ENCODE data around the gene NUP210. TPM values are rescaled to one million over a fixed set of nuclear protein-coding genes. Genes with fewer than 3 reads are reported as not detected.

NUP210 gene
- total RNA-seq, 2 experiments from 2014 or later, result 148 TPM

DNA sequence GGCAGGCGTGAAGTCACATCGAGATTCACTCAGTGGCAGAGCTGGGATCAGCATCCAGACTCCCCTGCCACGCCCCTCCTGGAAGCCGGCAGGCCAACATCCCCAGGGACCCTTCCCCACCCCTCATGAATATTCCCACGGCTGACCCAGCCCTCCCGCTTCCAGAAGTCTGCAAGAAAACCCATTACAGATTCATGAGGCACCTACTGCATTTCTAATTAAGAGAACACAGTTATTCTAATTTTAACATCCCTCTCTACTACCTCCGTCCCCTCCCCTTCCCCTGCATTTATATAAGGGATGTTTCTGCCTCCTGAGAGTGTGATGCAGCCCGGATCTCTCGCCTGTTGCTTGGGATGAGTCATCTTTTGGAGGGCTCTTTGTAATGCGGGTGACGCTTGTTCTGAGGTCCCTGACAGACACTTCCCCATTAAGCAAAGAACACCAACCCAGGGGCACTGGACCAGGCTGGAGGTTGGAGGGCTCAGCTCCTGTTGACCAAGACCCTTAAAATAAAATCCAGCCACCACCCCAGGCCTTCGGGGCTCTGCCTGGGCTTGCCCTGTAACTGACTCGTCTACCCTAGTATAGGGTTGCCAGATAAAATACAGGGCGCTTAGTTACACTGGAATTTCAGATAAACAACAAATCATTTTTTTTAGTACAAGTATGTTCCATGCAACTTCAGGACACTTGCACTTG is 118.7 kb downstream of the NUP210 start:
- CTCF ChIA-PET, result no interaction called here
- intact Hi-C loops (cut with micrococcal nuclease), result loop anchor here (5.0 kb wide), 1 partner anchor 209 kb away; no protein-coding TSS in a partner anchor
- Mint-ChIP-seq H3K27ac (no peak overlapping the region), H3K4me3 (no peak overlapping the region), H3K36me3 (ENCODE audit: low read depth) (no peaks in the 10 kb centered on the region), H3K27me3 (ENCODE audit: low read depth) (peaks cover 7% of the 10 kb centered on the region), H3K4me1 (ENCODE audit: low read depth) (peaks cover 7% of the 10 kb centered on the region), H3K9me3 (no peaks in the 10 kb centered on the region)
- DNase-seq, result peak; percentile 61

DNA sequence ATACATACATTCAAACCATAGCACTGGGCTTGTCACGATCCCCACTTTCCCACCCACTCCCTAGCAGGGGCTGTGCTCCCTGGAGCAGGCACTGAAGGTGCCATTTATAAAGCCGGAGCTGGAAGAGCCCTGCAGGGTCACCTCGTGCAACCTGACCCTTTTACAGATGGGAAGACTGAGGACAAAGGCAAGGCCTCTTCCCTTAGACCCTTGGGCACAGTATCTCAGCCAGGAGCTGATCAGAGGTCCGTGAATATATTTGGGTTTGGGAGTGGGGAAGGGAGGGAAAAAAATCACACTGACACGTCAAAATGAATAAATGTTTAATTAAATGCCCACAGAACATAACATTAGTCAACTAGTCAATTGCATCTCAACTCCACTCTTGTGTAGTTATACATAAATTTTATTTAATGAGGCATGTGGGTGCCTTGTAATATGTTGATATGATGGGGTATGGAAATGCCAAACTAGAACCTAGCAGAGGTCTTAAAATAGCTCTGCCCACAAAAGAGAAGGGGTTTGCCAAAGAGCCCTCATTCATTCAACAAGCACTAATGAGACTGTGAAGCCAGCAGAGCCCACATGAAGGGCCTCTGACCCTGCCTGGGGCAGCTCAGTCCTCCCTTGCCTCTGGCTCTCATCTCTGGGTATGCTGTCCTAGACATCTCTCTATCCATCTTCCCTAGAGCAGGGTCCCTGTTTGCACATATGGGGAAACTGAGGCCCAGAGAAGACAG is 119.4 kb downstream of the NUP210 start:
- Mint-ChIP-seq H3K4me1 (ENCODE audit: low read depth) (peaks cover 10% of the 10 kb centered on the region), H3K4me3 (no peak overlapping the region), H3K36me3 (ENCODE audit: low read depth) (no peaks in the 10 kb centered on the region), H3K27me3 (ENCODE audit: low read depth) (peaks cover 9% of the 10 kb centered on the region), H3K27ac (no peak overlapping the region), H3K9me3 (no peaks in the 10 kb centered on the region)
- DNase-seq, result no peak
- intact Hi-C loops (cut with micrococcal nuclease), result loop anchor here (5.0 kb wide), 1 partner anchor 208 kb away; no protein-coding TSS in a partner anchor
- CTCF ChIA-PET, result interaction anchor here (0.6 kb wide), 1 partner anchor 102 kb away, joined by 5 read pairs; no protein-coding TSS in a partner anchor

DNA sequence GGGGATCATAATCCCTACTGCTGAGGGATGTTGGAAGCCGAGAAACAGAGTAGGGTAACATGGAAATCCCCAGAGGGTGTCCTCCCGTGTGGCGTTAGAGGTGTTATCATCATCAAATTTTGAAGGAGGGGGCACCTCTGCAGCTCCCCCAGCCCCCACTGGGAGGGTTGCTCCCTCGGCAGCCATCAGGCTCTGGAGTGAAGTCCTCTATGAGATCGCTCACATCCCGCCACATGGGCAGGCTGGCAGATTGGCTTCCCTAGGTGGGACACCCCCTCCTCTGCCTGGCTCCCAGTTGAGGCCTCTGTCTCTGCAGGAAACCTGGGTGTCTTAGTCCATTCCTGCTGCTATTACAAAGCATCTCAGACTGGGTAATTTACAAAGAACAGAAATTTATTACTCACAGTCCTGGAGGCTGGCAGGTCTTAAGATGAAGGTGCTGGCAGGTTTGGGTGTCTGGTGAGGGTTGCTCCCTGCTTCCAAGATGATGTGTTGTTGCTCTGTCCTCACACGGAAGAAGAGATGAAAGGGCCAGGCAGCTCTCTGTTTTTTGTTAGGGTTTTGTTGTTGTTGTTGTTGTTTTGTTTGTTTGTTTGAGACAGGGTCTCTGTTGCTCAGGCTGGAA is 120.5 kb downstream of the NUP210 start:
- DNase-seq, result no peak
- Mint-ChIP-seq H3K27me3 (ENCODE audit: low read depth) (peaks cover 10% of the 10 kb centered on the region), H3K36me3 (ENCODE audit: low read depth) (no peaks in the 10 kb centered on the region), H3K9me3 (no peaks in the 10 kb centered on the region), H3K27ac (no peak overlapping the region), H3K4me3 (no peak overlapping the region), H3K4me1 (ENCODE audit: low read depth) (peaks cover 10% of the 10 kb centered on the region)
- intact Hi-C loops (cut with micrococcal nuclease), result loop anchor here (5.0 kb wide), 1 partner anchor 207 kb away; no protein-coding TSS in a partner anchor
- CTCF ChIA-PET, result no interaction called here

DNA sequence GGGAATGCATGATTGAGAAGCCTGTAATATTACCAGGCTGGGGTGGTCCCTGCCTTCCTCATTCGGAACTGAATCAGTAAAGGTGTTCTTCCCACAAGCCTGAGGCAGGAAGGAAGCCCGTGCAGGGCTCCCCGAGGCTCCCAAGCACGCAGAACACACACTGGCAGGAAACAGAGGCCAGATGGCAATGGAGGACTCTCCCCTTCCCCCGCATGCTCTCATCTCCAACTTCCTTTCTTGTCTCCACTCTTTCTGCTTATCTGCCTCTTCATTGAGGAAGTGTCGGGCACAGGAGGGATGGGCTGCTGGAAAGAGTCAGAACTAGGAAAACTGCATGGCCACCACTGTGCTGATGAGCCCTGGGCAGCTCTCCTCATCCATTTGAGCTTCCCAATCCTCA is 123.5 kb downstream of the NUP210 start:
- Mint-ChIP-seq H3K4me3 (no peak overlapping the region), H3K9me3 (no peaks in the 10 kb centered on the region), H3K36me3 (ENCODE audit: low read depth) (no peaks in the 10 kb centered on the region), H3K27ac (no peak overlapping the region), H3K27me3 (ENCODE audit: low read depth) (peaks cover 10% of the 10 kb centered on the region), H3K4me1 (ENCODE audit: low read depth) (peaks cover 10% of the 10 kb centered on the region)
- peak; percentile 21 for DNase-seq
- intact Hi-C loops (cut with micrococcal nuclease), result no loop called here
- CTCF ChIA-PET, result interaction anchor here (0.6 to 1.2 kb wide), 3 partner anchors 47 to 165 kb away, joined by 3 to 4 read pairs (median 3); no protein-coding TSS in a partner anchor

DNA sequence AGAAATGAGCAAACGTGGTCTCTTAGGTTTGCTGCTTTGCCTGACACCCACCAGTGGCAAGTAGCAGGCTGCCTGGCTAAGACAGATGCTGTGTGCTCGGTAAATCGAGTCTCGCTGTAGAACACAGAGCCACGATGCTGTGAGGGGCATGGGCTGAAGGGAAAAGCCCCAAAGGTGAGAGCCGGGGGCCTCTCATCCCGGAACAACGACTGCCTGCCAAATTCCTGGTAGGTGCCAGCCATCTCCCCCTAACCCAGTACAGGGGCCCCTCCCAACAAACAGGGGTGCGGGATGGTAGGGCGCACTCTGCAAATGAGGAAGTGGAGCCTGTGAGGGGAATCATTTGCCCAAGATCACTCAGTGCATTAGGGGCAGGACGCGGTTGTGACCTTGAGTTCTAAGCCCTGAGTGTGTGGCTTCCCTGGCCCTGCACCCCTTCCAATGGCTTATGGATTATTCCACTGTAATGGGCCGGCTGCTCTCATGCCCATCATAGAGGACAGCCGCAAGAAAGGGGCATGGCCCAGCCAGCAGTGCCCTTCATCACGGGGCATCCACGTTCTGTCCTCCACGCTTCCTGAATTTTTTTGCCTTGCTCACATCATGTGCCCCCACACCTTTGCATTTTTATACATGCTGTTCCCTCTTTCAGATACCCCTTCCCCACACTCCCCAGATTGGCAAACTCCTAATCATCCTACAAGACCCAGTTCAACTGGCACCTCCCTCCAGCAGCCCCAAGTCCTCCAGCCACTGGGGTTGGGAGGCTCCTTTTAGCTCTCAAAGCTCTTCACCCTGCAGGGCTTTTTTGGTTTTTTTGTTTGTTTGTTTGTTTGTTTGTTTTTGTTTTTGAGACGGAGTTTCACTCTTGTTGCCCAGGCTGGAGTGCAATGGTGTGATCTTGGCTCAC is 125.4 kb downstream of the NUP210 start:
- H3K4me1 Mint-ChIP-seq (ENCODE audit: low read depth), result peaks cover 7% of the 10 kb centered on the region
- peaks cover 10% of the 10 kb centered on the region for H3K27me3 Mint-ChIP-seq (ENCODE audit: low read depth)
- CTCF ChIA-PET, result no interaction called here
- no peaks in the 10 kb centered on the region for H3K9me3 Mint-ChIP-seq
- intact Hi-C loops (cut with micrococcal nuclease), result no loop called here
- H3K4me3 Mint-ChIP-seq, result no peak overlapping the region
- no peaks in the 10 kb centered on the region for H3K36me3 Mint-ChIP-seq (ENCODE audit: low read depth)
- DNase-seq, result no peak
- H3K27ac Mint-ChIP-seq, result no peak overlapping the region

DNA sequence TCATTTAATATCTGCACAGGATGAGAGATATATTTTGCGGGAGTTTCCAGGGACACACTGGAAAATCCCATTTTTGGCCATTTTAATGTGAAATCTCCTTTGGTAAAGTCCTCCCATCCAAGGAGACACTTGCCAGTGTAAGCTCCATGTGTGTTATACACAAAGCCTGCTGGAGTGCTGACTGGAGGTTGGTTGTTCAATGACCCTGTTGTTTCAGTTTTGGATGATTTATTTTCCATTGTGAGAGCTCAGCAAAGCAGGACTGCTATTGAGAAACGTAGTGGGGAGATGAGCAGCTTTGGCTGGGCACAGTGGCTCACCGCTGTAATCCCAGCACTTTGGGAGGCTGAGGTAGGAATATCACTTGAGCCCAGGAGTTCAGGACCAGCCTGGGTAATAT is 127.7 kb downstream of the NUP210 start:
- H3K27me3 Mint-ChIP-seq (ENCODE audit: low read depth), result peaks cover 10% of the 10 kb centered on the region
- H3K4me3 Mint-ChIP-seq, result no peak overlapping the region
- DNase-seq, result no peak
- peaks cover 7% of the 10 kb centered on the region for H3K4me1 Mint-ChIP-seq (ENCODE audit: low read depth)
- H3K27ac Mint-ChIP-seq, result no peak overlapping the region
- H3K9me3 Mint-ChIP-seq, result no peaks in the 10 kb centered on the region
- intact Hi-C loops (cut with micrococcal nuclease), result no loop called here
- no peaks in the 10 kb centered on the region for H3K36me3 Mint-ChIP-seq (ENCODE audit: low read depth)
- CTCF ChIA-PET, result interaction anchor here (1.6 kb wide), 1 partner anchor 8 kb away, joined by 7 read pairs; no protein-coding TSS in a partner anchor

DNA sequence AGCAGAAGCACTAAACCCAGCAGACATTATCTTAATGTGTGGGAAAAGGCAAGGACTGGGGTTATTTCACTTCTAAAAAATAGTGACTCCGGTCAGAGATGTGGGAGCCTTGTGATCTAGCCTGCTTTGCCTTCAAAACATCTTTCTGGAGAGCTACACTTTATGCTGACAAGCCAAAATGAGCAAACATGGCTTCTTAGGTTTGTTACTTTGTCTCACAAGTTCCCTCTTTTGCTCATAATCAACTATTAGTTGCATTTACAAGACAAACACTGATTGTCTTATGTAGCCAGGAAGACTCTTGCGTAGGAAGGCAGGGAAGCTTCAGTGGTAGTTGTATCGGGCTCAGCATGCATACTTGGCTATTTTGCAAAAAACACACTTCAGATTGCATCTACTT is 129.2 kb downstream of the NUP210 start:
- H3K27me3 Mint-ChIP-seq (ENCODE audit: low read depth), result peaks cover 11% of the 10 kb centered on the region
- H3K4me3 Mint-ChIP-seq, result no peak overlapping the region
- no peaks in the 10 kb centered on the region for H3K9me3 Mint-ChIP-seq
- H3K4me1 Mint-ChIP-seq (ENCODE audit: low read depth), result no peaks in the 10 kb centered on the region
- no peak overlapping the region for H3K27ac Mint-ChIP-seq
- CTCF ChIA-PET, result no interaction called here
- no peak for DNase-seq
- H3K36me3 Mint-ChIP-seq (ENCODE audit: low read depth), result no peaks in the 10 kb centered on the region
- intact Hi-C loops (cut with micrococcal nuclease), result no loop called here

DNA sequence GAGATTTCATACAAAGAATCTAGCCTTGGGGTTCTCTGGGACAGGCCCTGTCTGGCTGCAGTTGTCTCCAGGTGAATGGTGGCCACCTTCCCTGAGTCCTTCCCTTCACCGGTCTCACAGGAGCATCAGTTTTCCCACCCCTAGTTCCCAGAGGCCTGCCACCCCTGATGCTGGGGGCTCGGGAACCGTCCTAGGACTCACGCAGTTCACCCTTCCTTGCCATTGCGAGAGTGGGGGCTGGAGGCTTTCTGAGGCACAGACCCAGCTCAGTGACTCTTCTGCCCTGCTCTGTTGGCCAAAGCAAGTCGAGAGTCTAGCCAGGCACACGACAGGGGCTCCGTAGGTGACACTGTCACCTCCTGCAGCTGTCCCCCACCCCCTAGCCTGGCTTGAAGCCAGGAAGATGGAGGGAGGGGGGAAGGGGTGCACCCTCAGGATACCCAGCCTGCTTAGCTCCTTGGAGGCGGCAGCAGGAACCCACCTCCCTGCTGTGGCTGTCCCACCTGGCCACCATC is 130.3 kb downstream of the NUP210 start:
- Mint-ChIP-seq H3K4me1 (ENCODE audit: low read depth) (no peaks in the 10 kb centered on the region), H3K36me3 (ENCODE audit: low read depth) (no peaks in the 10 kb centered on the region), H3K27me3 (ENCODE audit: low read depth) (peaks cover 12% of the 10 kb centered on the region), H3K9me3 (no peaks in the 10 kb centered on the region), H3K4me3 (no peak overlapping the region), H3K27ac (no peak overlapping the region)
- intact Hi-C loops (cut with micrococcal nuclease), result no loop called here
- DNase-seq, result no peak
- CTCF ChIA-PET, result interaction anchor here (0.7 kb wide), 1 partner anchor 188 kb away, joined by 3 read pairs; no protein-coding TSS in a partner anchor

DNA sequence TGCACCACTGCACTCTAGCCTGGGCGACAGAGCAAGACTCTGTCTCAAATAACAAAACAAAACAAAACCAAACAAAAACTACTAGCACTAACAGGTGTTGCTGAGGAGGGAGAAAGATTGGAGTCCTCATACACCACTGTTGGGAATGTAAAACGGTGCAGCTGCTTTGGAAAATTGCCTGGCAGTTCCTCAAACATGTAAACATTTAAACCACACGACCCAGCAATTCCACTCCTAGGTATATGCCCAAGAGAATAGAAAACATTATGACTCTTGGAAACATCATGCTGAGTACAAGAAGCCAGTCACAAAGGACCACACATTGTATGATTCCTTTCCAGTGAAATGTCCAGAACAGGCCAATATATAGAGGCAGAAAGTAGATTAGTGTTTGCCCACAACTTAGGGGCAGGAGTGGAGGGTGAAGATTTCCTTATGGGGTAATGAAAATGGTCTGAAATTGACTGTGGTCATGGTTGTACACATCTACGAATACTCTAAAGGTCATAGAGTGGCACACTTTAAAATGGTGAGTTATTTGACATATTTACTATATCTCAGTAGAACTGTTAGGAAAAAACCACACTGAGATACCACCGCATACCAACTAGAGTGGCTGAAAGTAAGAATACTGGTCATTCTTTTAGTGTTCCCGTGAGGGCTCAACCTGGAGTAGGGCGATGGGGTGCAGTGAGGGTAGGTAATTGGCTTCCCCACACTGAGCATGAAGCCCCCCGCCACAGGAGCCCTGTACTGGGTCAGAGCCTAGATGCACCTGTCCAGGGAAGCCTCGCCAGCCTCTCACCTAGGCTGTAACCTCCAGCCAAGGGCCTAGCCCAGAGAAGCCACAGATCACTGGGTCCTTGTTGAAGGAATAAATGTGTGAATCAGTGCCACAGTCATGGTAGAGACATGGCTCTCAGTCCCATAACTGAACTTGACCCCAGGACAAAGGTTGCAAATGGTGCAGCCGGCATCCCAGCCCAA is 131.1 kb downstream of the NUP210 start:
- peaks cover 7% of the 10 kb centered on the region for H3K36me3 Mint-ChIP-seq (ENCODE audit: low read depth)
- no peak overlapping the region for H3K27ac Mint-ChIP-seq
- peaks cover 6% of the 10 kb centered on the region for H3K9me3 Mint-ChIP-seq
- CTCF ChIA-PET, result no interaction called here
- no peaks in the 10 kb centered on the region for H3K4me1 Mint-ChIP-seq (ENCODE audit: low read depth)
- DNase-seq, result no peak
- no peak overlapping the region for H3K4me3 Mint-ChIP-seq
- intact Hi-C loops (cut with micrococcal nuclease), result no loop called here
- peaks cover 20% of the 10 kb centered on the region for H3K27me3 Mint-ChIP-seq (ENCODE audit: low read depth)

DNA sequence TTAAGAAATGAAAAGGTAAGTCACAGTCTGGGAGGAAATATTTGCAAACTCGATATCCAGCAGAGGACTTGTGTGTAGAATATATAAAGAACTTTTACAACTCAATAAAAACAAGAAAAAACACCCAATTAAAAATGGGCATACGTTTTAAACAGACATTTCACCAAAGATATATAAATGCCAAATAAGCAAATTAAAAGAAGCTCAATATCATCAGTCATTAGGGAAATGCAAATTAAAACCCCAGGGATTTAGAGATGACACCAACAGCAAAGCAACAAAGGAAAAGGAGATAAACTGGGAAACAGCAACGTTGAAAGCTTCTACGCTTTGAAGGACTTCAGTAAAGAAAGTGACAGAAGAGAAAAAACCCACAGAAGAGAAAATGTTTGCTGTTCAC is 132.3 kb downstream of the NUP210 start:
- CTCF ChIA-PET, result interaction anchor here (1.7 kb wide), 1 partner anchor 196 kb away, joined by 6 read pairs; no protein-coding TSS in a partner anchor
- Mint-ChIP-seq H3K27ac (no peak overlapping the region), H3K4me3 (no peak overlapping the region), H3K27me3 (ENCODE audit: low read depth) (peaks cover 29% of the 10 kb centered on the region), H3K4me1 (ENCODE audit: low read depth) (peaks cover 2% of the 10 kb centered on the region), H3K36me3 (ENCODE audit: low read depth) (peaks cover 10% of the 10 kb centered on the region), H3K9me3 (peaks cover 10% of the 10 kb centered on the region)
- no peak for DNase-seq
- intact Hi-C loops (cut with micrococcal nuclease), result no loop called here

DNA sequence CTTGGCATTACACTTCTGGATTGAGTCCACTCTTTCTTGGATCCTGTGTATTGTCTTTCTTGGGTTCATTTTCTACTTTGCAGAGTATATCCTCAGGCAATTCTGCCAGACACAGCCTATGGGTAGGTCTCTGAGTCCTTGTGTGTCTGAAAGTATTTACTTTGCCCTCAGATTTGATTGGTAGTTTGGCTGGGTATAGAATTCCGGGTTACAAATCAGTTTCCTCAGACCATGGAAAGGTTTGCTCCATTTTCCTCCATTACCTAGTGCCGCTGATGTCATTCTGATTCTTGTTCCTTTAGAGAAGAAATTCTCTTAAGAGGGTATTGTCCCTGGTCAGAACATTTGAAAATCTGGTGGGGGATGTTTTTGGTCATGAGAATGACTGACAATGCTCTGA is 133.2 kb downstream of the NUP210 start:
- no peak for DNase-seq
- intact Hi-C loops (cut with micrococcal nuclease), result no loop called here
- Mint-ChIP-seq H3K4me3 (no peak overlapping the region), H3K27me3 (ENCODE audit: low read depth) (peaks cover 30% of the 10 kb centered on the region), H3K9me3 (peaks cover 10% of the 10 kb centered on the region), H3K36me3 (ENCODE audit: low read depth) (peaks cover 10% of the 10 kb centered on the region), H3K4me1 (ENCODE audit: low read depth) (peaks cover 2% of the 10 kb centered on the region), H3K27ac (no peak overlapping the region)
- CTCF ChIA-PET, result interaction anchor here (1.7 kb wide), 1 partner anchor 195 kb away, joined by 6 read pairs; no protein-coding TSS in a partner anchor
